Glomerular visceral epithelial cell (primary cell): ENCODE data around the gene POU2F3.
A peak's percentile ranks its signal among the peaks of the same experiment; 100 is the strongest.
"Not testable (repeated sequence)": the region's sequence is repeated elsewhere in the genome, so short reads cannot be mapped to it uniquely, and the experiment has no call there.

ENCODE experiments used
- DNase-seq: peaks from one replicate; pipeline ENCODE4 v3.0.0-alpha.2; 2016; ENCODE audit errors: extremely low spot score

POU2F3 gene

GRCh38 chr11:120249279-120250262, 9.6 kb downstream of the POU2F3 start:
- no peak for DNase-seq

- not testable (repeated sequence) for DNase-seq
Measured at GRCh38 chr11:120253377-120253776, 13.4 kb downstream of the POU2F3 start.

DNA sequence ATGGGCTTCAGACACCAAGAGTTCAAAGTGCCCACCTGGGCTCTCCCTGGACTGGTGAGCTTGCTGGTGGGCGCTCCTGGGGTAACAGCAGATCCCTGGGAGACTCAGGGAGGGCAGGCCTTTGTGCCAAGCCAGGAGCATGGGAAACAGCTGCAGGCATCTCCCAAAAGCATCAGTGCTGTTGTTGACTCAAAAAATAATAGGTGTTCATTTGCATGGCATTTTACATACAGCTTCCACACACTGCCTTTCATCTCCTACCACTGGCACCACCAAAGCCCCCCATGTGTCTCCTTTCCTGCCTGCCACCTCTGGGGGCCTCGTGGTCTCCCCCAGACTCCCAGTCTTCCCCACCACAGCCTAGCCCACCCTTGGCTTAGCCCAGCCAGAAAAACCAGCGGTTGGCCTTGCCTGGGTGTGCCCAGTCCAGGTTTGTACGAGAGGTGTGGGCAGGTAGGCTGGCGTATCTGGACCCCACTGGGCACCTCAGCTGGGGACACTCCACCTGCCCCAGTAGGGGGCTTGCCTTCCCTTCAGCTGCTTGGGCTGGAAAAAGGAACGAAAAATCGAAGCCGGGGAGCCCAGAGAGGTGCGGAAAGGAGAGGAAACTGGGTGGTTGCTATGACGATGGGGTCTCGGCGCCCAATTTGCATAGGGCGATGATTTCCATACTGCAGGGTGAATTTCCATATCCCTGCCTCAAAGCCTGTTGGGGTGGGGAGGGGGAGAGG, 15.0 kb downstream of the POU2F3 start:
- DNase-seq, result no peak

- no peak for DNase-seq
Measured at GRCh38 chr11:120255519-120255866, 15.6 kb downstream of the POU2F3 start.

GRCh38 chr11:120256178-120256577, 16.2 kb downstream of the POU2F3 start:
- no peak for DNase-seq

- DNase-seq, result no peak
Measured at GRCh38 chr11:120256779-120257178, 16.8 kb downstream of the POU2F3 start.

DNA sequence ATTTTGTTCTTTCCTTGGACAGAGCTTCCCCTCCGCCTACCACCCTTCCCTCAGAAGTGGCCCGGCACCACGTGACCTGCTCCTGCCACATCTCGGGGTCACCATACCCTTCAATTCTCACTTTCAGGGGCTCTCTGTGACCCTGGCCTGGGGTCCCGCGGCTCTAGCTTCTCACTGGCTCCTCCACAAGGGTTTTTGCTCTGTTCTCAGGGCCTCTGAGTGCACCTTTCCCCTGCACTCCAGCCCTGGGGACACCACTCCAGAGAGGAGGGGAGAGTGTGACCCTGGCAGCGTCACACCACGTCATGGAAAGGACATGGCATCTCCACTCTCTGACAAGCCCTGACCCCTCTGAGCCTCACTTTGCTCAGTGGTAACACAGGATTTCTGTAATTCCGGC, 17.4 kb downstream of the POU2F3 start:
- DNase-seq, result no peak

- DNase-seq, result no peak
Measured at GRCh38 chr11:120258661-120259060, 18.7 kb downstream of the POU2F3 start.

- no peak for DNase-seq
Measured at GRCh38 chr11:120259241-120259640, 19.3 kb downstream of the POU2F3 start.

DNA sequence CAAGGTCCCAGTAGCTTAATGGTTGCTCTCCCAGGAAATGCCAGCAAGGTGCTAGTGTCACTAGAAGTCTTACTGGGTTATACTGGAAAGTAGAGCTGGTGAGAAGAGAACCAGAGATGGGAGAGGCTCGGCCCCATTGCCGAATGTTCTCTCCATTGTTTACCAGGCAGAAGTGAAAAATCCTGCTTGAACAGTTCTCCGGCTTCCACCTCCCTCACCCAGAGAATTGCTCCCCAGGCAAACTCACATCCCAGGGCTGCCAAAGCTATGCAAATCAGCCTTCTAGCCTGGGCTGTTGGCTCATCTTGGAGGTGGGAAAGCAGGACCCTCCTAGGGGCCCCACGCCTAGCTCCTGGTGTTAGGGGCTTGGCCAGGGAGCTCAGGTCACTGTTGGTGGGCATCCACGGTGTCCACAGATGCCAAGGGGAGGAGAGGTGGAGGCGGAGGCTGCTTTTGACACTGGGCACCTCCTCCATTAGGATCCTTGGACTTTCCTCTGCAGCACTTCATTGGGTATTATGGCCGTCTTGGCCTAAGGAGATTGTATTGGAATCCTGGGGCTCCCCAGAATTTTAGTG, 20.1 kb downstream of the POU2F3 start:
- no peak for DNase-seq

DNA sequence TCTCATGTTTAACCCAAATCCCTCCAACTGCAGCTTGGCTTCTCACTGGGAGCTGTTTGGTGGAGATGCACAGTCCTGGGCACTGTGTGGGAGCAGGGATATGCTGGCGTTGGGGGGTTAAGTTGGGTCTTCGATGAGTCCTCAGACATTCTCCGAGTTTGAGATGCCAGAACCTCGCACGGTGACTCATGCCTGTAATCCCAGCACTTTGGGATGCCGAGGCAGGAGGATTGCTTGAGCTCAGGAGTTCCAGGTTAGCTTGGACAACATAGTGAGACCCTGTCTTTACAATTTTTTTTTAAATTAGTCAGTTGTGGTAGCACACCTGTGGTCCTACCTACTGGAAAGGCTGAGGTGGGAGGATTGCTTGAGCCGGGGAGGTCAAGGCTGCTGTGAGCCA, 20.7 kb downstream of the POU2F3 start:
- no peak for DNase-seq

DNA sequence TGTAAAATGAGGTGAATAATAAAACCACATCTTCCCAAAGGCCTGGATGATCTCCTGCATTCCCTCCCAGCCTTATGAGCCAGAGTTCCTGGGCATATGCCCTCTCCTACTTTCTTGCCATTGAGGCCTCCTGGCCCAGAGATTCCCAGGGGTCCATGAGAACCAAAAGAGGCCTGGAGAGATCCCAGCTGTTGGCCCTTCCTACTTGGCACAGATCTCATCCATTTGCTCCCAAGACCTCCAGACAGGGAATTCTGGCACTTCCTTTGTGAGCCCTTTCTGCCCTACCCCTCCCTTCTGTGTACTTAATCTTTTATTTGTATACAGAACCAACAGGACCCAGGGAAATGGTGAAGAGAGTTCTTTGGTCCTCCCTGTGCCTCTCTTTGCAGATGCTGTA, 21.4 kb downstream of the POU2F3 start:
- DNase-seq, result no peak

- DNase-seq, result no peak
Measured at GRCh38 chr11:120261931-120262330, 22.0 kb downstream of the POU2F3 start.

- DNase-seq, result no peak
Measured at GRCh38 chr11:120267319-120267718, 27.4 kb downstream of the POU2F3 start.

- DNase-seq, result no peak
Measured at GRCh38 chr11:120268686-120269085, 28.7 kb downstream of the POU2F3 start.

GRCh38 chr11:120270386-120270785, 30.4 kb downstream of the POU2F3 start:
- DNase-seq, result no peak

DNA sequence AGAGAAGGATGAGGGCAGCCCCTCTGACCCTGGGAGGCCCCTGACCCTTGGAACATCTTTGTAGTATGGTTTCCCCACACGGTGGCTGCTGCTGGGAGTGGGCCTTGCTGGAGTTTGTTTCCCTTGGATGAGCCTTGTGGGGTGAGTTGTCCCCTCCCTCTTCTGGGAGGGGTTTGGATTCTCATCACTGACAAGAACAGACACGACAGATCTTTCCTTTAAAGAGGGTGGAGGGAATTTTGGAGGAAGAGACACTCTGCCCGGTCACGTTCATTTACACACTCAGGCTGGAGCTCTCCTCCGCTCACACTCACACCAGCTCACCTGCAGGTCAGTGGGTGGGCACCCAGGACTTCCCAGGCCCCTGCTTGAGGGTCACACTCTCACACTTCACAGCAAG, 31.7 kb downstream of the POU2F3 start:
- DNase-seq, result no peak

GRCh38 chr11:120272303-120272702, 32.4 kb downstream of the POU2F3 start:
- DNase-seq, result peak; percentile 30

GRCh38 chr11:120273432-120273831, 33.5 kb downstream of the POU2F3 start:
- peak; percentile 40 for DNase-seq

DNA sequence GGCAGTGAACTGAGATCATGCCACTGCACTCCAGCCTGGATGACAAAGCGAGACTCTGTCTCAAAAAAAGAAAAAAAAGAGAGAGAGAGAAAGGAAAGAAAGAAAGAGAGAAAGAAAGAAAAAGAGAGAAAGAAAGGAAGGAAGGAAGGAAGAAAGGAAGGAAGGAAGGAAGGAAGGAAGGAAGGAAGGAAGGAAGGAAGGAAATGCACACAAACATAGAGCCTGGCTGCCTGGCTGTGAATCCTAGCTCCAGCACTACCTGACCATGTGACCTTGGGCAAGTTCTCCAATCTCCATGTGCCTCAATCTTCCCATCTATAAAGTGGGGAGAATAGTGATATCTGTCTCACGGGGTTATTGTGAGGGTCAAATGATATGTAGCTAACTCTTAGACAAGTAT, 34.0 kb downstream of the POU2F3 start:
- not testable (repeated sequence) for DNase-seq

- no peak for DNase-seq
Measured at GRCh38 chr11:120279502-120279901, 39.6 kb downstream of the POU2F3 start.

DNA sequence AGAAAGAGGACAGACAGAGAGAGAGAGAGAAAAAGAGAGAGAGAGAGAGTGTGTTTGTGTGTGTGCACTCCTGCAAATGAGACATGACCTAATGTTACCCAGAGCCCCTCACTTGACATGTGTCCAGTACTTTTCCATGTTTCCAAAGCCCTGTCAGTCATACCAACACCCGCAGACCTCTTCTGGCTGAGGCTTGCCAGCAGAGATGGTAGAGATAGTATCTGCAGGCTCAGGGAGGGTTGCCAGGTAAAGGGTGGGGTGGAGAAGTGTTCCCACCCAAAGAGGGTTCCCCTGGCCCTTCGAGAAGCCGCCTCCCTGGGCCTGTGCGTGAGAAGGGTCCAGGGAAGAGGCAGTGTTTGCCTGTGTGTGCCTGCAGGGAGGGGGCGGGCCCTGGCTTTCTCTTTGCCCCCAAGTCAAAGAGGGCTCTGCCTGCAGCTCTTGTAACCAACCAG, 40.7 kb downstream of the POU2F3 start:
- no peak for DNase-seq
